Hepatic stellate cell (primary cell): ENCODE data around the gene SYCP2L.

ENCODE experiments used
- DNase-seq: peaks from one replicate; pipeline ENCODE4 v3.0.0; 2011; ENCODE audit warnings: low spot score

Gene SYCP2L

DNA sequence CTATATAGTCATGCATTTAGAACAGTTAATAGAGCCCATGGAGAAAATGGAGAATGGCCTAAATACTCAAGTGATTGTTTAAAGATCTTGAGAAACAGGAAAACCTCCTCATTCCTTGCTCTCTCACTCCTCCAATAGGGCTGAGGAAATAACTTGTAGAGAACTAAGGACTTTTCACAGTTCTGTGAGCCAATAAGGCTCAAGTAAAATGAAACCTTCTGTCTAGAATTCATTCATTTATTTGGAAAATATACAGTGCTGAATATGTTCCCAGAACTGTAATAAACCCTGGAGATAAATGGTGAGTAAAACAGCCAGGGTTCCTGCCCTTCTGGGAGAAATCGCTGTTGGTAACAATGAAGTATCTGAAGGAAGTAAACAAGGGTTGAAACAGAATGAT is 122.0 kb downstream of the SYCP2L start:
- no peak for DNase-seq

DNA sequence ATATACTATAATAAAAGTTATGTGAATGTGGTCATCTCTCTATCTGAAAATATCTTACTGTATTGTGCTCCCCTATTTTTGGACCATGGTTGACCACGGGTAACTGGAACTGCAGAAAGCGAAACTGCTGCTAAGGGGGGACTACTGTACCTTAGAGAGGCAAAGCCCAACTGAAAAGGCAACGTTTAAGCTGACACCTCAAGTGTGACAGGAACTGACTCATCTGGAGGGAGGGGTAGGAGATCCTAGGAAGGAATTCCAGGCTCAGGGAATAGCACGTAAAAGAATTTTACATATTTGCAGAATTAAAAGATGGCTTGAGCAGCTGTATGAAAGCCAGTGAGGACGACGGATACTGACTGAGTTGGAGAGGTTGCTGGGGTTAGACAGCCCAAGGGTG is 122.5 kb downstream of the SYCP2L start:
- peak; percentile 47 for DNase-seq

DNA sequence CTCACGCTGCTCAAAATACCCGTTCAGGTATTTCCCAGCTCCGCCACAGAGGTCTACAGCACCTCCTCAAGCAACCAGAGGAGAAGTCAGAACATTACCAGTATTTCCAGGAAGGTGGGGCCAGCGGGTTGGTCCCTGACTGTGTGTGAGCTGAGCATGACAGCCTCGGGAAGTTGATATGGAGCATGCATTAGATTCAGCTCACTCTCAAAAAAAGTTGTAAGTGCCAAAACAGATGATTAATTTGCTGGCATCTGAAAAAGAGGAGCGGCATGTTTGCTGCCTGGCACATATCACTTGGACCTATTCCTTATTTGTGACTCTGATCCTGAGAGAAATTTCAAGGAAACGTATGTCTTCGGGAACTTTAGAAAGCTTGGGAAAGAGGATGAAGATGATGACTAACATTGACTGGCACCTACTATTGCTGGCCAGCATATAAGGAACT is 125.0 kb downstream of the SYCP2L start:
- DNase-seq = no peak

DNA sequence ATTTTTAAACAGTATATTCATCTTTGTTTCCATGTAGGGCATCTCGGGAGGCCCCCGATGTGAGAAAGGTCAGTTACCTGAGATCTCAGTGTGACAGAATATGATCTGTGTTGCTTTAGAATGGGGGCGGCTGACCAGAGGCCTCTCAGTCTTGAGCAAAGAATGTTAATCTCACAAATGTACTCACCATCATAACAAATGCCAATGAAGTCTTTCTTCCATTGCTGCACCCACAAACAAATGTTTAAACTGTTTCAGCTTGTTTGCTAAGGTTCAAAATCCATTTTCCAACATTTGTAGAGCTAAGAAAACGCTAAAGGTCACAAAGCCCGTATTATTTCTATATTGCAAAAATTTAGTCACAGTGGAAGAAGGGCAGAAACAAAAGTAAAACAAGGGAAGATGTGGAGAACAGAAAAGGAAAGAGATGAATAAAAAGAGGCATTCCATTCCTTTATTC is 125.5 kb downstream of the SYCP2L start:
- DNase-seq = no peak

DNA sequence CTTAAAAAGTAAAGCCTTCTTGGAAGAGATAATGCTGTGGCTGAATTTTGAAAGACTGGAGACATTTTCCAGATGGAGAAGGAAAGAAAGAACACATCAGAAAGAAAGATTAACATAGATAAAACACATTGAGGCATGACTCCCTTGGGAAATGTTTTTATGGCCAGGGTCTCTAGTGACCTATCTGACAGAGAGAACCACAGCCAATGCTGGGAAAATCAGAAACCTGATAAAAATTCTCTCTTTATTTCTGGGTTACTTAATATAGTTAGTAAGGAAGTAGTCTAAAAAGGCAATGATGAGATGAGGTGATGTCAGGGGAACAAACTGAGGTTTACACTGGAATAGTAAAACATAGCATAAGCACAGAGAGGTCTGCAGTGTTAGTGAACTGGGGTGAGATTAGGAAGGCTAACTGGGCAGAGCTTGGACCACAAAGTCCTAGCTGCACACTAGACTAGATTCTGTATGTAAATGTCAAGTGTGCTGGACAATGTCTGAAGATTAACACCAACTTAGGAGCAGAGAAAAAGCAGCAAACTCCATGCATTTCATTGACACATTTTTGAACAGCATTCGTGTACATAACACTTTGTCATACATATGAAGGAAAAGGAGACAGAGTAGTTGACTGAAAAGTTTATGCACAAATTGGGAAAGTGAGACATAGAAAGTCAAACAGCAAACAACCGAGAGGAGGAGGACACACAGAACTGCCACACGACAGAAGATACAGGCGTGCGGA is 126.3 kb downstream of the SYCP2L start:
- DNase-seq = no peak

DNA sequence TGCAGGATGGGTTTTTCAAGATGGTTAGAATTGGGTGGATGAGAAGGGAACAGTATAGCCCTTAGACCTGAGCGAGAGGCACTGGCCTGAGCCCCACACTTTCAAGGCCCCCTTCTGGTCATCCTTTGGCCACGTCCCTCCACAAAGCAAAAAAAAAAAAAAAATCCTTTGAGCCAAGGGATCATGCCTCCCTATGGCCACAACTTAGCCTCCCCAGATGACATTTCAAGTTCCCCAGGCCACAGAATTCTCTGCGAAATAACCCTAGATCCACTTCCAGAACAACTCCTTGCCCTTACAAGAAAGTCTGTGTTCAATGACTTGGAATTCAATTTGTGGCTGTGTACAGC is 126.8 kb downstream of the SYCP2L start:
- DNase-seq = no peak

DNA sequence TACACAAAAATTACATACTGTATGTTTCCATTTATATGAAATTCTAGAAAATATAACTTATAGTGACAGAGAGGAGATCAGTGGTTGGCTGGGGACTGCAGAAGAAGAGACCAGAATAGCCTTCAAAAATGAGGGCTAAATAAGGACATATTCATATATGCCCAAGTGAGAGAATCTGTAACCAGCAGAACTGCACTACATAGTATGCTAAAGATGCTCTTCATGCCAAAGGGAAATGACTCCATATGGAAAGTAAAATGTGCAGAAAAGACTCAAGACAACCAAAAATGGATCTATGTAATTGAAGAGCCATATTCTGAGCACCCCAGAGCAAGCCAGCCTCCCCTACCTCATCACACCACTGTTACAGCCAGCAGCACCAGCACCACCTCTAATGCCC is 128.2 kb downstream of the SYCP2L start:
- DNase-seq = no peak

DNA sequence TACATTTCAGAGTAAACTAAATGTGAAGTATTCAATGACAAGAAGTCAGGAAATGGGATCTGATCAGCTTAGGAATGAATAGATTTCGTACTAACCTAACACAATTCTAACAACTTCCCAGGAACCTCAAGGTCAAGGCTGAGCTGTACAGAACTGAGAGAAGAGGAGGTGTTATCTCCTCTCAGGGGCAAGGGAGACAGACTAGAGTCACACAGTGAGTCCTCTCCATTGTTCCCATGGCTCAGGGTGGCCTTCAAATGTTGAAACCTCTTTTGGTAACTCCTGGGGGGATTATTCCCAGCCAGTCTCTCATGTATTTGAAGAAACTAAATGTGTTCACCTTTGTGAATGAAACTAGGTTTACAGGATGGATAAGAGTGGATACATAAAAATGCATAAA is 129.6 kb downstream of the SYCP2L start:
- no peak for DNase-seq

DNA sequence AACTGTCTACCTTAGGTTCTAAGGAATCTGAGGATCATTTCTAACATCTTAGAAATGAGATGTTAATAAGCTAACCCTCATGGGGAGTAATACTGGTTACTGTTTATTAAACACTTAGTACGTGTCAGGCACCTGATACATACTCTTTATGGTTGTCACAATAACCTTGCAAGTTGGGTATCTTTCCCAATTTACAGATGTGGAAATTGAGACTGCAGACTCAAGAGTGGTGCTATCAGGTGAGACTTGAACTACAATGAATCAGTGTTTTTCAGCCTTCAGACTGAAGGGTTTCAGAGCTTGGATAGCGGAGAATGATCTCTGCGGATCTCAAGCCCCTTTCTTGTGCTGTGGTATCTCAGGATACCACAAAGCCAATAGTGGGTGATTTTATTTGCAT is 130.2 kb downstream of the SYCP2L start:
- DNase-seq = no peak

DNA sequence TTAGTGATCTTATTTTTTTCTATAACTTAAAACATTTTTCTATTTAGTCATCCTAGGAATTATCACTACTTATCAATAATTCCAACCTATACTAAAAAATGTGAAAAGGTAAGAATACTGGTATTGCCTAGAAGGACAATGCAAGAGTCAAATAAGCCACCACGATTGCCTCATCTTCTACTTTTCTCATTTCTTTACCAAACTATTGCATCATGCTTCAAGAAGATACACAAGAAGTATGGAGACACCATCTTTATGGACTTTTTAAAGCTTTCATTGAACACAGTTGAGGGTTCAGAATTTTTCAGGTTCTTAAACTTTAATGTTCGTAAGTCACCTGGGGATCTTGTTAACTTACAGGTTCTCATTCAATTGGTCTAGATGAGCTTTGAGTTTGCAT is 131.4 kb downstream of the SYCP2L start:
- DNase-seq = no peak

DNA sequence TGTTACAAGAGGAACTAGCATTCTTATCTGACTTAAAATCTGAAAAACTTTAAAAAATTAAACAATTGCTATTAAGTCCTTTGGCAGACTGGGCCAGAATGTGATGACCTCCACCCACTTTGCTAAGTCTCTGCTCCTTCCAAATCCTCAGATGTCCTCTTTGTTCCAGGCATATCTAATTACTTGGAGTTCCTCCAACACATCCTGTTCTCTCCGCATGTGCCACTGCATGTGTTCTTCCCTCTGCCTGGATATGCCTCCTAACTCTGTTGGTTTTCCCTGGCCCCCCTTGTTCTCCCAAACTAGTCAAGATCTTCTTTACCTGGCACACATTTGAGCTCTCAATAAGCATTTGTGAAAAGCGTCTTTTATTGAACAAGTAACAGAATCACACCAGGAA is 134.2 kb downstream of the SYCP2L start:
- DNase-seq = no peak

DNA sequence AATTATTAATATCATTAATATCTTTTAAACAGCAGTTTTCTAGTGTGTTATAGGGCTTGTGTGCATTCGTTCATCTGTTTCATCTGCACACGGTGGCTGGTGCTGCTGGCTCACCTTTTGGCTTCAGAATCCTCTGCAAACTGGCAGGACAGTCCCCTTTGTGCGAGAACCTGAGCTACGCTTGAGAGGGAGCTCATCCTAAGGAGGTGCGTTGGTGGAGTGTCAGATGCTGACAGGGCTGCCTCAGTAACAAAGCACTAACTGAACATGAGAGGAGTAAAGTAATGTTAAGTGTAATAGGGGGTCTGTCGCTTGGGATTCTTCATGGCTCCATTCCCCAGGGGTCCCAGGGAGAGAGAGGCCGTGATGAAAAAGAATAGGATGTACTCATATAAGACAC is 134.9 kb downstream of the SYCP2L start:
- DNase-seq = no peak

DNA sequence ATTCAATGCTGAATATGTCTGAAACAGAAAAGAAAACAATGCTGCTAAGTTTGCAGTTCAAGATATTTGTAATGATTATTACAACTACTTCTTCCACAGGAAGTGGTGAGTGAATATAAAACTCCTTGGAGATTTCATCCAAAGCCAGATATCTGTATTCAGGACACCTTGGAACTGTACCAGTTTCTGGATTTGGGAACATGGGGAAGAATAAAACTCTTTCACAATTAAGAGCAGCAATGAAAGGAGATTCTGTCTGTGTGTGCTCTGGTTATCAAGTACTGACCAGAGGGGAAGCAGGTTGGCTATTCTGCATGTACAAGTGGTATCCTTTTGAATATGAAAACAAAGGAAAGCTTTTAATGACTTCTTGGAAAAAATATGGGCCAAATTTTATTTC is 136.2 kb downstream of the SYCP2L start:
- DNase-seq = no peak
